Psoas muscle (tissue), 8 donors: ENCODE measurements around the gene PFKL. TPM values are rescaled to one million over a fixed set of nuclear protein-coding genes. Genes with fewer than 3 reads are reported as not detected.
"Not testable (repeated sequence)": the region's sequence is repeated elsewhere in the genome, so short reads cannot be mapped to it uniquely, and the experiment has no call there.

Experiments used
- ATAC-seq, 4 donors: fragments of 200-7000 bp; cut with Tn5 transposase; one replicate each; pipeline ENCODE4 v1.9.1; 2020; ENCODE audit warnings: moderate library complexity in 3 of 4, mild to moderate bottlenecking in 2 of 4
- DNase-seq, 2 donors: peaks; one replicate each; pipeline ENCODE4 v3.0.0-alpha.2; 2020
- H3K27ac ChIP-seq: fragments of 200-600 bp; one replicate; pipeline ENCODE4 v1.8.0; 2022
- H3K27me3 ChIP-seq, 3 donors: fragments of 200-600 bp in 1 of 3; one replicate each; pipeline versions ENCODE4 v1.6.1 to v1.8.0; 2013 to 2022; ENCODE audit warnings: low read length in 2 of 3, mild to moderate bottlenecking in 2 of 3, moderate library complexity in 1 of 3; ENCODE audit not compliant: insufficient read depth in 3 of 3
- H3K36me3 ChIP-seq, 2 donors: fragments of 200-600 bp in 1 of 2; one replicate each; pipeline versions ENCODE4 v1.6.1 to v1.8.0; 2013 to 2022; ENCODE audit warnings: low read depth in 1 of 2, mild to moderate bottlenecking in 1 of 2, moderate library complexity in 1 of 2; ENCODE audit not compliant: insufficient read depth in 1 of 2
- H3K4me1 ChIP-seq: fragments of 200-600 bp; one replicate; pipeline ENCODE4 v1.8.0; 2022
- H3K4me3 ChIP-seq: fragments of 200-600 bp; one replicate; pipeline ENCODE4 v1.8.0; 2022; ENCODE audit warnings: mild to moderate bottlenecking
- H3K9me3 ChIP-seq: fragments of 200-600 bp; one replicate; pipeline ENCODE4 v1.8.0; 2022
- WGBS, 3 donors: extraction: QIAGEN DNeasy Blood & Tissue Kit; methylation state at CpG; one replicate each; pipeline versions ENCODE4 v1.1.6 to v1.1.7; 2013; 5-methylcytosine and 5-hydroxymethylcytosine counted together
- intact Hi-C, 2 donors: fragments of 100-400 bp; cut with DNase I; formaldehyde crosslinking; loops; one replicate each; pipeline versions ENCODE4 v1.11.0 to v1.14.2; 2022
- polyA plus RNA-seq, 3 donors: library from polyadenylated mRNA; stranded (reverse); fragments of 200-250 nt; gene quantifications; one replicate each; pipeline ENCODE4 v1.2.3, GENCODE V29; 2013
- total RNA-seq, 4 donors: library from RNA; stranded (reverse); fragmentation: NEBNext Ultra II Directional in 2 of 4; extraction: Animal tissue kit (Norgen Biotek cat#: 25700) in 2 of 4; gene quantifications; one replicate each; pipeline versions ENCODE4 v1.2.1 to v1.2.4, GENCODE V29; 2021 to 2023
- TF ChIP-seq, protein P1 (sequence below): fragments of 200-600 bp; IDR thresholded peaks from one replicate; pipeline ENCODE4 v1.8.0; 2022; ENCODE audit warnings: antibody characterized with exemption
- donor health status: healthy with polysubstance abuse.
- donor health status: DM: no; HTN: no; CAD: no; lungs with moderate emphysema.
- donor health status: Bipolar disorder and iron deficiency.
- donor health status: healthy.
- donor health status: DM: yes; HTN: yes; CAD: no.
- donor health status: DM: no; HTN: no; CAD: no.
- donor health status: DM: no; HTN: no; CAD: no.
- donor health status: DM: yes; HTN: yes; CAD: no.

The PFKL gene
- total and polyA plus RNA-seq, 7 donors, result 9.2 to 33.6 (median 21.2) TPM

DNA sequence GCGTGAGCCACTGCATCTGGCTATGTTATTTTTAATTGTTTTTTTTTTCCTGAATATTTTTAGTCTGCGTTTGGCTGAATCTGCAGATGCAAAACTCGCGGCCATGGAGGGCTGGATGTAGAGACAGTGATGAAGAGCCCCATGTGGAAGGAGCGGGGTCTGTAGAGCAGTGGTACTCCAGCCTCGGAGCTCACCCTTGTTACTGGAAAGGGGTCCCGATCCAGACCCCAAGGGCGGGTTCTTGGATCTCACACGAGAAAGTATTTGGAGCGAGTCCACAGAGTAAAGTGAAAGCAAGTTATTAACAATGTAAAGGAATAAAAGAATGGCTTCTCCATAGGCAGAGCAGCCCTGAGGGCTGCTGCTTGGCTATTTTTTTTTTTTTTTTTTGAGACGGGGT lies 56.3 kb downstream of the PFKL start:
- DNase-seq (no peak), ATAC-seq (no peak)
- Histone ChIP-seq H3K36me3 (no peaks in the 10 kb centered on the region), H3K4me3 (no peak overlapping the region), H3K27me3 (peaks cover 0 to 30% (median 11%) of the 10 kb centered on the region in 3 donors), H3K4me1 (no peaks in the 10 kb centered on the region), H3K27ac (no peak overlapping the region), H3K9me3 (no peaks in the 10 kb centered on the region)
- intact Hi-C loops, result no loop called here
- TF ChIP-seq, protein P1, sequence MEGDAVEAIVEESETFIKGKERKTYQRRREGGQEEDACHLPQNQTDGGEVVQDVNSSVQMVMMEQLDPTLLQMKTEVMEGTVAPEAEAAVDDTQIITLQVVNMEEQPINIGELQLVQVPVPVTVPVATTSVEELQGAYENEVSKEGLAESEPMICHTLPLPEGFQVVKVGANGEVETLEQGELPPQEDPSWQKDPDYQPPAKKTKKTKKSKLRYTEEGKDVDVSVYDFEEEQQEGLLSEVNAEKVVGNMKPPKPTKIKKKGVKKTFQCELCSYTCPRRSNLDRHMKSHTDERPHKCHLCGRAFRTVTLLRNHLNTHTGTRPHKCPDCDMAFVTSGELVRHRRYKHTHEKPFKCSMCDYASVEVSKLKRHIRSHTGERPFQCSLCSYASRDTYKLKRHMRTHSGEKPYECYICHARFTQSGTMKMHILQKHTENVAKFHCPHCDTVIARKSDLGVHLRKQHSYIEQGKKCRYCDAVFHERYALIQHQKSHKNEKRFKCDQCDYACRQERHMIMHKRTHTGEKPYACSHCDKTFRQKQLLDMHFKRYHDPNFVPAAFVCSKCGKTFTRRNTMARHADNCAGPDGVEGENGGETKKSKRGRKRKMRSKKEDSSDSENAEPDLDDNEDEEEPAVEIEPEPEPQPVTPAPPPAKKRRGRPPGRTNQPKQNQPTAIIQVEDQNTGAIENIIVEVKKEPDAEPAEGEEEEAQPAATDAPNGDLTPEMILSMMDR, result no peak
- 74 to 79% (median 75%) methylated on average over 11 of the region's 11 CpGs for WGBS, 3 donors

DNA sequence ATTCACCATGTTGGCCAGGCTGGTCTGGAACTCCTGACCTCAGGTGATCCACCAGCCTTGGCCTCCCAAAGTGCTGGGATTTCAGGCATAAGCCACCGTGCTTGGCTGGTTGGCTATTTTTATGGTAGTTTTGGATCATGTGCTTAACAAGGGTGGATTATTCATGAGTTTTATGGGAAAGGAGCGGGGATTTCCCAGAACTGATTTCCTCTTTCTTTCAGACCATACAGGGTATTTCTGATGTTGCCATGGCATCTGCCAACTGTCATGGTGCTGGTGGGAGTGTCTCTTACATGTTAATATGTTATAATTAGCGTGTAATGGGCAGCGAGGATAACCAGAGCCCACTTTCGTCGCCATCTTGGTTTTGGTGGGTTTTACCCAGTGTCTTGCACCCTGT lies 56.8 kb downstream of the PFKL start:
- TF ChIP-seq, protein P1, result no peak
- H3K4me1 ChIP-seq, result no peaks in the 10 kb centered on the region
- H3K27ac ChIP-seq, result no peak overlapping the region
- H3K36me3 ChIP-seq, result no peaks in the 10 kb centered on the region
- DNase-seq (no peak), ATAC-seq (no peak)
- H3K9me3 ChIP-seq, result no peaks in the 10 kb centered on the region
- peaks cover 0 to 25% (median 7%) of the 10 kb centered on the region in 3 donors for H3K27me3 ChIP-seq
- intact Hi-C loops, result no loop called here
- 80 to 92% (median 84%) methylated on average over 6 of the region's 6 CpGs for WGBS, 3 donors
- H3K4me3 ChIP-seq, result no peak overlapping the region

DNA sequence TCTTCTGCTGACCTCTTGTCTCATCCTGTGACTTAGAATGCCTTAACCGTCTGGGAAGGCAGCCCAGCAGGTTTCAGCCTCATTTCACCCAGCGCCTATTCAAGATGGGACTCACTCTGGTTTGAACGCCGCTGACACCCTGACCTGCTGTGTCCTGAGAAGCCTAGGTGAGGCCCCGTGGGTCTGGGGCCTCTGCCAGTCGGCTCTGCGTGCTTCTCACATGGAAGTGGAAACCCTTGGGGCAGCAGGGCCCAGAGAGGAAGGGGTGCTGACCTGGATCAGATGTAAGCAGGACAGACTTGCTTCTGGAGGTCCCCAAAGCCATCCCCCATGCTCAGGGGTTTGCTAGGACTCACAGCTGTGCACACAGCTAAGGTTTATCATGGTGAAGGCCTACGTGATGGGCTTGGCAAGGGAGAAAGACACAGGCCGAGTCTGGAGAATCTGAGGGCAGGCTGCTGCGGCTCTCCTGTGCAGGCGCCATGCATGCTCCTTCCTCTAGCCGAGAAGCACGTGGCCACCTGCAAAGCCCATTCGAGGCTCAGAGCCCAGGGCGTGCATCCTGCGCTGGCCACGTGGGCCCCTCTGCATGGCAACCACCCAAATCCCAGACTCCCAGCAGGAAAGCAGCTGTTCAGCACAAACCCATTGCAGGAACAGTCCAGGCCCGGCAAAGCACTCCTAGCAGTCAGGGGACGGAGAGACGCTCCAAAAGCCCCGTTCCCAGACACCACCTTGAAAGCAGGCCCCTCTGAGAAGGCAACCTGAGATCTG lies 57.4 kb downstream of the PFKL start:
- WGBS, 3 donors, result 46 to 50% (median 46%) methylated on average over 21 of the region's 21 CpGs
- Histone ChIP-seq H3K4me1 (no peaks in the 10 kb centered on the region), H3K4me3 (no peak overlapping the region), H3K27me3 (peaks cover 0 to 19% (median 5%) of the 10 kb centered on the region in 3 donors), H3K36me3 (no peaks in the 10 kb centered on the region), H3K27ac (no peak overlapping the region), H3K9me3 (no peaks in the 10 kb centered on the region)
- intact Hi-C loops, result no loop called here
- no peak for DNase-seq
- ATAC-seq, result no peak
- TF ChIP-seq, protein P1, result no peak

DNA sequence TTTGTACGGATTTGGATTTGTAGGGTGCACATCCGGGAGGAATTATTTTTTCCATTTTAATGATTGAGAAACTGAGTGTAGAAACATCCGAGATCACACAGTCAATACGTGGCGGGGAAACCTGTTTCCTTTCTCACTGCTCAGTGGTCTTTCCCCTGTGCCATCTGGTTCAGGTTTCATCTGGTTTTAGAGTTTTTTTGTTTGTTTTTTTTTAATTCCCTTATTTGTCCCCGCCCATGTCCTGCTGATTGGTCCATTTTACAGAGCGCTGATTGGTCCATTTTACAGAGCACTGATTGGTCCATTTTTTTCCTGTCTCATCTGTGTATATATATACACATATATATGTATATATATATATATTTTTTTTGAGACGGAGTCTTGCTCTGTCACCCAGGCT lies 59.5 kb downstream of the PFKL start:
- TF ChIP-seq, protein P1, result no peak
- Histone ChIP-seq H3K4me1 (no peaks in the 10 kb centered on the region), H3K4me3 (no peak overlapping the region), H3K36me3 (no peaks in the 10 kb centered on the region), H3K27me3 (peaks cover 0 to 8% (median 5%) of the 10 kb centered on the region in 3 donors), H3K9me3 (no peaks in the 10 kb centered on the region), H3K27ac (no peak overlapping the region)
- ATAC-seq, result no peak
- intact Hi-C loops, result no loop called here
- no peak for DNase-seq
- 83 to 90% (median 84%) methylated on average over 8 of the region's 8 CpGs for WGBS, 3 donors

- TF ChIP-seq, protein P1, result no peak
- no peaks in the 10 kb centered on the region for H3K36me3 ChIP-seq
- H3K9me3 ChIP-seq, result no peaks in the 10 kb centered on the region
- intact Hi-C loops, result no loop called here
- DNase-seq (no peak), ATAC-seq (no peak)
- H3K4me1 ChIP-seq, result no peaks in the 10 kb centered on the region
- H3K4me3 ChIP-seq, result no peak overlapping the region
- no peak overlapping the region for H3K27ac ChIP-seq
- H3K27me3 ChIP-seq, result peaks cover 0 to 8% (median 5%) of the 10 kb centered on the region in 3 donors
- 45 to 58% (median 51%) methylated on average over 8 of the region's 8 CpGs for WGBS, 3 donors
Measured at GRCh38 chr21:44360159-44360558, 60.3 kb downstream of the PFKL start.

DNA sequence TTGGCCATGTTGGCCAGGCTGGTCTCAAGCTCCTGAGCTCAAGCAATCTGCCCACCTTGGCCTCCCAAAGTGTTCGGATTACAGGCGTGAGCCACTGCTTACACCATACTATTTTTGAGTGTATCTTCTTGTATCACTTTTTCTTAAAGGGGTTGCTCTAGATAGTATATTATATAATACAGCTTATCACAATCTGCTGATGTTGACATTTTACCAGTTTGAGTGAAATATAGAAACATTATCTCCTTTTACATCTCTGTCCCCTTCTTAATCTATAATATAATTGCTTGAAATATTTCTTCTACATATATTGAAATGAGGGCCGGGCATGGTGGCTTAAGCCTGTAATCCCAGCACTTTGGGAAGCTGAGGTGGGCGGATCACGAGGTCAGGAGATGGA lies 62.0 kb downstream of the PFKL start:
- DNase-seq, intact Hi-C loops, H3K27me3 ChIP-seq, H3K27ac ChIP-seq, H3K36me3 ChIP-seq, ATAC-seq, H3K4me3 ChIP-seq, H3K4me1 ChIP-seq, H3K9me3 ChIP-seq: not testable (repeated sequence)
- 88 to 96% (median 91%) methylated on average over 5 of the region's 5 CpGs for WGBS, 3 donors
